ENCODE measurements around the gene UQCC2.

UQCC2 gene

GRCh38 chr6:33725891-33726673 is 14.6 kb upstream of the UQCC2 start:
- DNase-seq (ENCODE audit: low read depth in 2 of 2), result no peak

GRCh38 chr6:33725222-33725621 is 13.7 kb upstream of the UQCC2 start:
- no peak for DNase-seq (ENCODE audit: low read depth in 2 of 2)

GRCh38 chr6:33724102-33725023 is 12.9 kb upstream of the UQCC2 start:
- DNase-seq (ENCODE audit: low read depth in 2 of 2), result no peak

DNA sequence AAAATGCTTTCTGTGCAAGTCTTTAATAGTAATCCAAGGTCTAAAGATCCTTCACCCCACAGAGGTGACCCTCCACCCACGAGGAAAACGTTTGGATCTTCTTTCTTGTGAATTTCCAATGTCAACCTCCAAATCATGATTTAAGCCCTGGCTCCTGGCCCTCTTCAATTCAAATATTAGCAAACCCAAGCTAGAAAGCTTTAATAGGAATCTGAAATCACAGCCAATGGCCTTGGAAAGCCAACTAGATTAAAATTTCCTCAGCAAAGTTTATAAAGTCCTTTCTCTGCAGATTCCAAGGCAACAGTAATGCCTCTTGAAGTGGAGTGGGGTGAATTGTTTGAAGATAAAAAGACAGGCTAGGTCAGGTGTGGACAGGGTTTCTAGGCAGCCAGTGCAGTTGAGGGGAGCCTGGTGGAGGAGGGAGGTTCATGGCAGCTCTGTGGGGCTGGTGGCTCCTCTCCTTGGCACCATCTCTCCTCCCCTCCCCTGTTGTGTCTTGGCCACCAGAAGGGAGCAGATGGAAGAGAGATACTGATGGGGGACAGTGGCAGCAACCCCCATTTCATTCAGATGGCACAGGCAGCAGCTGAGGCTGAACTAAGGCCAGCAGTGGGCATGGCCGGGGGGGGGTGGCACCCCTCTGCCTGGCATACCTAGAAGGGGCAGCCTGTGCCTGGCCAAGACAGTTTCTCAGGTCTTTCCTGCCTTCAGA is 12.0 kb upstream of the UQCC2 start:
- DNase-seq (ENCODE audit: low read depth in 2 of 2), result no peak

DNA sequence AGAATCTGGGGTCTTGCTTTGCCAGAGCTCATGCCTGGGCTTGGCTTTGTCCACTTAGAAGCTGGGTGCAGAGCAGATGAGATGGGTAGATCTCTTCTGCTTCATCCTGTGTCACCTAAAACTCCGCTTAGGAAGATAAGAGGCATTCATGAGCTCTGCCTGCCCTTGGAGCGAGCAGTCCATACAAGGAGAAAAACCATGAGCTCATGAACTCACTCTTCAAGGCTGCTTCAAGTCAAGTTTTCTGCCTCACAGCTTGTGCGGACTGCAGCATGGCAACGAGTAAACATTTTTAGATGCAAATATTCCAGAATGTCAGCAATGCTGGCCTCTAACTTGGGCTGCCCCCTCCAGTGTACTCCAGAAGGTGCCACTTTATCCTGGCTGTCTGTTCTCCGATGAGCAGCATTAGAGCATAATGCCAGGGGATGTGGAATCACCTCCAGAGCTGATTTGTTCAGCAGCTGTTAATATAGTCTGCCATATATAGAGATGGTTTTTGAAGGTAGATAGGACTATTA is 10.7 kb upstream of the UQCC2 start:
- no peak for DNase-seq (ENCODE audit: low read depth in 2 of 2)

DNA sequence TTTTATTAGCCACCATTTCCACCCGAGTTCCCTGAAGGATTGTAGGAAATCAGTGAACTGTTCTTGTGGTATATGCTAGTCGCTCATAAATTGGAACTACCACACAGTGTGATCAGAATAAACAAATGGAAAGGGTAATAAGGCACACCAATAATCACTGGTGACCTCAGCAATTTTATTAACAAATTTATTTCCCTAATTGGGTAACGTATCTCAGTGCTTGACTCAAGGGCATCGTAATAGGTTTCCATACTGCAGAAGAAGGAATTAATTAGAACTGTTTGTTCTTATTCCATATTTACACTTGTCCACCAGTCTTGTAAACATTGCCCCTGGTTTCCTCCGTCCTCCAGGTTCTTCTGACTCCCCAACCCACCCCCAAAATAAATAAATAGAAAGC is 10.0 kb upstream of the UQCC2 start:
- DNase-seq (ENCODE audit: low read depth in 2 of 2), result no peak

DNA sequence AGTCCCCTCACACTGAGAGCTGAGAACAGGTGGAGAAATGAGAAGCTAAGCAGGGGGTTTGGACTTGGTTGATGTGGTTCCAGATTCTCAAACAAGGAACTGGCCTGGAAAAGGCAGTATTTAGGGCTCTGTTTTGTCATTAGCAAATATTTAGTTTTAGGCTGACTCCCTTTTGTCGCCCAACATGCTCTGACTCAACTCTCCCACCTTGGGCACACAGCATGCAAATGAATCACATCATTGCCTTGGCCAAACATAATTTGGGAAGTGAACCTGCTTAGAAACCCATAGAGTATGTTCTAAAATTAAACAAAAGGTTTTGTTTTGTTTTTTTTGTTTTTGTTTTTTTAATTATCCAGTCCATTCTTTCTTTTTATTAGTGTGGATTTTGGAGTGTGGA is 9.5 kb upstream of the UQCC2 start:
- DNase-seq (ENCODE audit: low read depth in 2 of 2), result no peak

DNA sequence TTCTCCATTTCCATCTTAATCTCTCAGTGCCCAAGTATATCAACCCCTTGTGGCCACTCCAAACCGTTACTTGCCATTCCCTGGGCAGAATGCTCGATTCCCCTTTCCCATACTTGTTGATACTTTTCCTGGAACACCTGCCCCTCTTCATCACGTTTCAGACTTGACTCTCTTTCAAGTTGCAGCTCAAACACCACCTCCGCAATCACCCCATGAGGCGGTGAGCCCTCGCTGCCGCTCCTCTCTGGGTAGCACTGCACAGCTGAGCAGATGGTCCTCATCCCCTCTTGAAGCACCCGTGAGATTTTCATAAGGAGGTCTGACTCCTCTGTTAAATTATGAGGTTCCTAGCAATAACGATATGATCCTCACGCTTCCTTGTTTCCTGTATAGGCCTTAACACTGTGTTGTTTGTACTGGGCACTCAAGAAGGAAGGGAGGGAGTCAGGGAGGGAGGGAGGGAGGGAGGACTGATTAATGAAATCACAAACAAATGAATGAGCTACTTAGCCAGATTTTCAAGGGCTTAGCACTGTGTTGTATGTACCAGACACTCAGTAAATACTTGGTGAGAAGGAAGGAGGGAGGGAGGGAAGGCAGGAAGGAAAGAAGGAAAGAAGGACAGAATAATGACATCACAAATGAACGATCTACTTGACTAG is 8.0 kb upstream of the UQCC2 start:
- DNase-seq (ENCODE audit: low read depth in 2 of 2), result no peak

DNA sequence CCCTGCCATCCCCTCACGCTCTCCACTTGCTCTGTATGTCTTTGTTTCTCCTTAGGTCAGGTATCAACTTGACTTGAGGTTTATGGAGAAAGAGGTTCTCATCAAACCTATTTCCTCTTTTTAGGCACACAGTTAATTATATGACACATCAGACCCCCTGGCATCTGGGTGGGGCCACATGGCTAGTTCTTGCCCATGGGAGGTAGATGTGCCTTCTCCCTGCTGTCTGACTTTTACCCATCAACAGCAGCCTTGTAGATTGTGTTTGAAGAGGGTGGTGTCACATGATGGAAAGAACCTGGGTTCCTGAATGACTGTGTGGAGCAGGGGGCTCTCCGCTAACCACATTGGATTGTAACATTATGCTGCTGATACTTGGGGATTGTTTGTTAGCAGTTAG is 7.2 kb upstream of the UQCC2 start:
- no peak for DNase-seq (ENCODE audit: low read depth in 2 of 2)

DNA sequence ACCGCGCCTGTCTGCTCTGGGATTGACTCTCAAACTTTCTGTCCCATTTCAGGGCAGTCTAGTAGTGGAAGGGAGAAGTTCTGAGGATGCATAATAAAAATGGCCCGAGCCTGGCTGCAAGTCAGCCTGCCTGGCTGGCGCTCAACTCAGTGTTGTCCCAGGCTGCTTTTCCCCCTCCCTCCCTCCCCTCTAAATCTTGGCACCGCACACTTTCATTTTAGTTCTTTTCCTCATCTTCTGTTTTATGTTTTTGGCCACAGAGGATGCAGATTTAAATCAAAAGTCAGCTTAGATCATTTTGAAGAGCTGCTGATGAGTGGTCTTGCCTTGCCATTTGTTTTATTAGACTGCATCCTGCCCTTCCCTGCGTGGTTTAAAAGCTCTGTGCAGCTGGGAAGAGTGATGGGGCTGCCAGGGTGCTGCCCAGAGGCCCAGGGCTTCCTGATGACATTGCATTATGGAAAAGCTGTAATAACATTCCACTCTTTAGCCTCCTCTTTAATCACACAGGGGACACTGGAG is 6.5 kb upstream of the UQCC2 start:
- no peak for DNase-seq (ENCODE audit: low read depth in 2 of 2)

DNA sequence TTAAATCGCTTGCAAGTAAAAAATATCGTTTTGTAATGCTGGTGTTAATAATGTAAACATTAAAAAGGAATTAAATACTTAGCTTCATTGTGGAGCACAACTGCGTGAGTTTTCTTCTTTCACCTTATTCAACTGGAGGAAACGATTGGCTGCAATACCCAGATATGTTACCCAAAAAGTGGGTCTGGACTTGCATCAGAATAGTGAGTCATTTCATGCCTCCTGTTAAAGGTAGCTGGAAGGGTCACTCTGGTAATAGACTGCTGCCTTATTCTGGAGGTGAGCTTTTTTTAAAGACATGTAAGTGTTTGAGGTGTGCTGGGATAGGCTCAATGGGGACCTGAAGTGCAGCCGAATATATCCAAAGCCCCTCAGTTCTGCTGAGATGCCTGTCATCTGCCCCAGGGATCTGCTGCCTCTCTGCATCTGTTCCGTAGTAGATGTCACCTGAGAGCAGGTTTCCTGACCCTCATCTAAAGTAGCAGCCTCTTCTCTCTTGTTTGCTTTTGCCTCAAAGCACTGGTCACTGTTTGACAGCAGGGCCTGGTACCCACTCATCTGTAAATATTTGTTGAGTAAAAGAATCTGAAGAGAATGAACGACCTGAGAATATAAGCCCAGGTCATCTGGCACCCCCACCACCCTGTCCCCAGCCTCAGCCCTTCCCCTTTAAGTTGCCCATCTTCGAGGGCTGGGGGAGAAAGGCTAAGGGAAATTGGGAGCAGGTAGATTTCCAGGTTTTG is 5.6 kb upstream of the UQCC2 start:
- no peak for DNase-seq (ENCODE audit: low read depth in 2 of 2)

GRCh38 chr6:33716379-33716778 is 4.9 kb upstream of the UQCC2 start:
- DNase-seq (ENCODE audit: low read depth in 2 of 2), result no peak

- no peak for DNase-seq (ENCODE audit: low read depth in 2 of 2)
These were observed 3.0 kb upstream of the UQCC2 start for GRCh38 chr6:33714385-33715040.

GRCh38 chr6:33713786-33714185 is 2.3 kb upstream of the UQCC2 start:
- DNase-seq (ENCODE audit: low read depth in 2 of 2), result no peak

- DNase-seq (ENCODE audit: low read depth in 2 of 2), result no peak
These were observed 1.4 kb upstream of the UQCC2 start for GRCh38 chr6:33712914-33713313.

DNA sequence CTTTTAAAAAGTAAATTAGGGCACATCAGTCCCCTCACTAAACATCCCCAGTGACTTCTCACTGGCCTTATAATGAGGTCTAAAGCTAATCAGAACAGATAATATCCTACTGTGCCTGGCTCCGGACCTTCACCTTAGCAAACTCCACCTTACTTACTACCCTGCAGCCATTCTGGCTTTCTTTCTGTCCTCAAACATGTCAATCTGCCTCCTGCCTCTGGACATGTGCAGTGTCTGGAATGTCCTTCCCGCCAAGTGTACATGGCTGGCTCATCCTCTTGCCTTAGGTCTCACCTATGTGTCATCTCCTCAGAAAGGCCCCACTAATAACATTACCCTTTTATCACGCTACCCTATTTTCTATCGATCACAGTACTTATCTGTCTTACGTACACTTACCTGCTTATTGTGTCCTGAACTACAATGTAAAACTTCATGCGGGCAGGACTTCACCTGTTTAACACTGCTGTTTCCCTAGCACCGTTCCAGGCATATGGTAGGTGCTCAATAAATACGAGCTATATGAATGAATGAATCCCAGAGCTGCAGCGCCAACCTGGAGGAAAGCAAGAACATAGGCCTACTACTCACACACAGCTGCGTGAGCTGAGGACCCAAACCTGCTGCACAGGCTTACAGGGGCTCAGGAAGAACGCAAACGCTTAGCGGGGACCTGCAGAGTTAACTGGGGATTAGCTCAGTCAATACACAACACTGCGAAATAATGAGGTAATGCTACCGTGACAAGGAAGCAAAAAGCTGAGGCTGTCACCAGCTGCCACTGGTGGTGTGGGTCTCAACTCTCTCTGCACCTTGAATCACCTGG is 991 bp downstream of the UQCC2 start:
- DNase-seq (ENCODE audit: low read depth in 2 of 2), result no peak

DNA sequence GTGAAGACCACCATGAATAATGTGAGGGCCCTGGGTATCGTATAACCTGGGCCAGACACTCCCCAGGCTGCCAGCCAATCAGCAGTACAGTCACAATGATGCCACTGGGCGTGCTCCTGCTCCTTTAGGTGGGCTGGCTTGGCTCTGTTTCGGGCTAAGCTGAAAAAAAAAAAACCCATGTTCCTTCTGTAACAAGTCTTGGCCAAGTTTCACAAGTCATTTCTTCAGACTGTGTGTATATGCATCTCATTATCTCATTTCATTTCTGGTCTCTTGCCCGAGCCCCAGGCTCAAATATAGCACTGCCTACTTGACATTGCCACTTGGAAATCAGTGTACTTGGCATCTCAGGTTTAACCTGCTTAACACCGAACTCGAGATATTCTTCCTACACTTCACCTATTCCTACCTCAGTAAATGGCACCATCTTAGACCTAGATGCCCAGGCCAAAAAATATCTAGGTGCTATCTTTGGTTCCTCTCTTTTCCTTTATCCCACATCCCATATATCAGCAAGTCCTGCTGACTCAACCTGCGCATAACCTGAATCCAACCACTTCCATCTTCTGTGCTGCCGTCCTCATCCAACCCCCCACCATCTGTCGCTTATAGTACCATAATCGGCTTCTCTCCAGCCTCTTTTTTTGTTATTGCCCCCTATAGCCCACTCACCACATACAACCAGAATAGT is 1.8 kb downstream of the UQCC2 start:
- DNase-seq (ENCODE audit: low read depth in 2 of 2), result no peak

DNA sequence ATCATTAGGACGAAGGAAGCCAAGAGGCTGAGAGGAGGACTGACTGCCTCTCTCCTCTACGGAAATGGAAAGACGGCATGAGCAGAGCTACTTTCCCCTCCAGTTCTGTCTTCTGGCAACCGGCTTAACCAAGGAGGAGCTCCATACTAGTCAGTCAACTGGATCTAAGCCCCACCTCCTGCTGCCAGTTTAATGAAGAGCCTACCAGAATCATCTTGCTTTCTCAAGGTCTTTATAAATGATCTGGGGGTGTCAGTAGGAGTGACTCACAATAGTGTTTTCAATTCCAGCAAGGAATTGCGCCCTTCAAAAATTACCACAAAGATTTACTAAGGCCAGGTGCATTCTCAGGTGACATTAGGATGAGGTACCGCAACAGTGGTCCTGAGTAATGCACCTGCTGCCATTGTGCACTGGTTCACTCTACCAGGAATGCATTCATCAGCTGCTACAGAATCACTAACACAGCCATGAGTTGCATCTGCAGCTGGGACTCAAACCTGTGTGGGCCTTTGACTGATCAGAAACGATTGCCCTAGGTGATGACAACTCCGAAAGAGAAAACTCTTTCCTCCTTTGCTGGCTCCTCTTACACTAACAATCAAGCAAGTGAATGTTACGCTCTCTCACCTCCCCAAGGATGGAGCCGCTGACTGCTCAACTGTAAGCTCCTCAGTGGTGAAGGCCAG is 2.8 kb downstream of the UQCC2 start:
- DNase-seq (ENCODE audit: low read depth in 2 of 2), result no peak

Measured in stimulated activated CD8-positive, alpha-beta memory T cell treated with anti-CD3 and anti-CD28 coated beads, Interleukin-7, amount 100 ng/mL, for 4 hours (primary cell).